T-helper 1 cell treated with Interleukin-12 subunit alpha and Interleukin-12 subunit beta and Interleukin-4 antibody, amounts not matched to agents 30 μg/mL and 1 μg/mL, for 36 hours (primary cell): ENCODE measurements around the gene ANKS1B.
"Not testable (repeated sequence)": the region's sequence is repeated elsewhere in the genome, so short reads cannot be mapped to it uniquely, and the experiment has no call there.

Experiments
- H3K27ac Mint-ChIP-seq: one replicate; pipeline ENCODE4 v1.8.0; 2021; ENCODE audit warnings: mild to moderate bottlenecking, mixed read lengths
- H3K27me3 Mint-ChIP-seq: one replicate; pipeline ENCODE4 v1.8.0; 2021; ENCODE audit warnings: low read depth, mixed read lengths
- H3K36me3 Mint-ChIP-seq: one replicate; pipeline ENCODE4 v1.8.0; 2021; ENCODE audit warnings: low read depth, mixed read lengths
- H3K4me1 Mint-ChIP-seq: one replicate; pipeline ENCODE4 v1.8.0; 2021; ENCODE audit warnings: low read depth, mixed read lengths
- H3K4me3 Mint-ChIP-seq: one replicate; pipeline ENCODE4 v1.8.0; 2021; ENCODE audit warnings: mild to moderate bottlenecking, moderate library complexity, mixed read lengths
- H3K9me3 Mint-ChIP-seq: one replicate; pipeline ENCODE4 v1.8.0; 2021; ENCODE audit warnings: mixed read lengths

ANKS1B gene

GRCh38 chr12:99704458-99704857 is 280.3 kb downstream of the ANKS1B start:
- H3K27ac Mint-ChIP-seq = no peak overlapping the region
- no peaks in the 10 kb centered on the region for H3K9me3 Mint-ChIP-seq
- no peaks in the 10 kb centered on the region for H3K36me3 Mint-ChIP-seq
- no peaks in the 10 kb centered on the region for H3K27me3 Mint-ChIP-seq
- H3K4me3 Mint-ChIP-seq = no peak overlapping the region
- no peaks in the 10 kb centered on the region for H3K4me1 Mint-ChIP-seq

- Mint-ChIP-seq H3K27ac (no peak overlapping the region), H3K9me3 (no peaks in the 10 kb centered on the region), H3K36me3 (no peaks in the 10 kb centered on the region), H3K4me1 (no peaks in the 10 kb centered on the region), H3K27me3 (no peaks in the 10 kb centered on the region), H3K4me3 (no peak overlapping the region)
Measured at GRCh38 chr12:99704036-99704435, 280.7 kb downstream of the ANKS1B start.

GRCh38 chr12:99700032-99700431 is 284.7 kb downstream of the ANKS1B start:
- H3K27me3 Mint-ChIP-seq = no peaks in the 10 kb centered on the region
- H3K4me3 Mint-ChIP-seq = no peak overlapping the region
- no peaks in the 10 kb centered on the region for H3K9me3 Mint-ChIP-seq
- no peaks in the 10 kb centered on the region for H3K4me1 Mint-ChIP-seq
- no peaks in the 10 kb centered on the region for H3K36me3 Mint-ChIP-seq
- H3K27ac Mint-ChIP-seq = no peak overlapping the region

GRCh38 chr12:99695050-99695449 is 289.7 kb downstream of the ANKS1B start:
- H3K27ac Mint-ChIP-seq = no peak overlapping the region
- H3K4me3 Mint-ChIP-seq = no peak overlapping the region
- H3K36me3 Mint-ChIP-seq = no peaks in the 10 kb centered on the region
- H3K4me1 Mint-ChIP-seq = no peaks in the 10 kb centered on the region
- H3K27me3 Mint-ChIP-seq = no peaks in the 10 kb centered on the region
- no peaks in the 10 kb centered on the region for H3K9me3 Mint-ChIP-seq

- H3K4me3 Mint-ChIP-seq = no peak overlapping the region
- H3K36me3 Mint-ChIP-seq = no peaks in the 10 kb centered on the region
- no peaks in the 10 kb centered on the region for H3K27me3 Mint-ChIP-seq
- no peaks in the 10 kb centered on the region for H3K9me3 Mint-ChIP-seq
- no peak overlapping the region for H3K27ac Mint-ChIP-seq
- H3K4me1 Mint-ChIP-seq = no peaks in the 10 kb centered on the region
Measured at GRCh38 chr12:99686142-99686541, 298.6 kb downstream of the ANKS1B start.

- no peaks in the 10 kb centered on the region for H3K27me3 Mint-ChIP-seq
- no peak overlapping the region for H3K27ac Mint-ChIP-seq
- no peaks in the 10 kb centered on the region for H3K4me1 Mint-ChIP-seq
- H3K36me3 Mint-ChIP-seq = no peaks in the 10 kb centered on the region
- H3K4me3 Mint-ChIP-seq = no peak overlapping the region
- H3K9me3 Mint-ChIP-seq = peaks cover 7% of the 10 kb centered on the region
Measured at GRCh38 chr12:99680276-99680675, 304.5 kb downstream of the ANKS1B start.

- H3K4me3 Mint-ChIP-seq = no peak overlapping the region
- no peak overlapping the region for H3K27ac Mint-ChIP-seq
- H3K9me3 Mint-ChIP-seq = no peaks in the 10 kb centered on the region
- no peaks in the 10 kb centered on the region for H3K27me3 Mint-ChIP-seq
- H3K4me1 Mint-ChIP-seq = no peaks in the 10 kb centered on the region
- no peaks in the 10 kb centered on the region for H3K36me3 Mint-ChIP-seq
Measured at GRCh38 chr12:99670635-99671034, 314.1 kb downstream of the ANKS1B start.

- Mint-ChIP-seq H3K36me3 (no peaks in the 10 kb centered on the region), H3K9me3 (no peaks in the 10 kb centered on the region), H3K27me3 (no peaks in the 10 kb centered on the region), H3K4me1 (no peaks in the 10 kb centered on the region), H3K27ac (no peak overlapping the region), H3K4me3 (no peak overlapping the region)
Measured at GRCh38 chr12:99658671-99659349, 325.9 kb downstream of the ANKS1B start.

- Mint-ChIP-seq H3K27me3 (no peaks in the 10 kb centered on the region), H3K36me3 (no peaks in the 10 kb centered on the region), H3K4me3 (no peak overlapping the region), H3K4me1 (no peaks in the 10 kb centered on the region), H3K27ac (no peak overlapping the region), H3K9me3 (no peaks in the 10 kb centered on the region)
Measured at GRCh38 chr12:99649551-99649950, 335.2 kb downstream of the ANKS1B start.

GRCh38 chr12:99648183-99648582 is 336.6 kb downstream of the ANKS1B start:
- H3K4me1 Mint-ChIP-seq = no peaks in the 10 kb centered on the region
- H3K27me3 Mint-ChIP-seq = no peaks in the 10 kb centered on the region
- H3K27ac Mint-ChIP-seq = no peak overlapping the region
- no peaks in the 10 kb centered on the region for H3K36me3 Mint-ChIP-seq
- no peaks in the 10 kb centered on the region for H3K9me3 Mint-ChIP-seq
- H3K4me3 Mint-ChIP-seq = no peak overlapping the region

GRCh38 chr12:99647453-99647852 is 337.3 kb downstream of the ANKS1B start, which contains the start of gene GARIN6:
TSS of gene GARIN6 (plus strand) at chr12:99647753. CDS start at chr12:99648175, 422 bp downstream.
- Mint-ChIP-seq H3K27ac (no peak within 1 kb of the TSS), H3K36me3 (no peaks in the 10 kb centered on the region), H3K4me1 (no peaks in the 10 kb centered on the region), H3K4me3 (no peak within 1 kb of the TSS), H3K9me3 (no peaks in the 10 kb centered on the region), H3K27me3 (no peaks in the 10 kb centered on the region)

- H3K36me3 Mint-ChIP-seq = no peaks in the 10 kb centered on the region
- H3K4me1 Mint-ChIP-seq = no peaks in the 10 kb centered on the region
- H3K4me3 Mint-ChIP-seq = no peak overlapping the region
- no peaks in the 10 kb centered on the region for H3K9me3 Mint-ChIP-seq
- no peak overlapping the region for H3K27ac Mint-ChIP-seq
- no peaks in the 10 kb centered on the region for H3K27me3 Mint-ChIP-seq
Measured at GRCh38 chr12:99644629-99645028, 340.1 kb downstream of the ANKS1B start.

- H3K36me3 Mint-ChIP-seq = no peaks in the 10 kb centered on the region
- H3K9me3 Mint-ChIP-seq = no peaks in the 10 kb centered on the region
- no peaks in the 10 kb centered on the region for H3K27me3 Mint-ChIP-seq
- no peak overlapping the region for H3K4me3 Mint-ChIP-seq
- H3K27ac Mint-ChIP-seq = no peak overlapping the region
- no peaks in the 10 kb centered on the region for H3K4me1 Mint-ChIP-seq
Measured at GRCh38 chr12:99627459-99627858, 357.3 kb downstream of the ANKS1B start.

- H3K4me1 Mint-ChIP-seq, H3K4me3 Mint-ChIP-seq, H3K27me3 Mint-ChIP-seq, H3K27ac Mint-ChIP-seq, H3K36me3 Mint-ChIP-seq, H3K9me3 Mint-ChIP-seq: not testable (repeated sequence)
Measured at GRCh38 chr12:99624591-99624990, 360.1 kb downstream of the ANKS1B start.

GRCh38 chr12:99620159-99620479 is 364.6 kb downstream of the ANKS1B start:
- Mint-ChIP-seq H3K4me1 (no peaks in the 10 kb centered on the region), H3K9me3 (no peaks in the 10 kb centered on the region), H3K27ac (no peak overlapping the region), H3K4me3 (no peak overlapping the region), H3K27me3 (no peaks in the 10 kb centered on the region), H3K36me3 (no peaks in the 10 kb centered on the region)
